HepG2 (cell line): ENCODE results near the gene ATAD3A. TPM values are rescaled to one million over a fixed set of nuclear protein-coding genes. Genes with fewer than 3 reads are reported as not detected.

Experiments
- BCL6 ChIP-seq: IDR thresholded peaks from 2 replicates; pipeline ENCODE4 v1.6.1; 2016; ENCODE audit warnings: missing genetic modification reagents, missing compliant biosample characterization
- CEBPZ ChIP-seq: IDR thresholded peaks from 2 replicates; pipeline ENCODE4 v1.6.1; 2012; ENCODE audit warnings: low read length, improper control_type of control experiment
- GTF2F1 ChIP-seq: fragments of 150-350 bp; IDR thresholded peaks from 2 replicates; pipeline ENCODE4 v1.6.1; 2014; ENCODE audit warnings: low read length
- HDAC2 ChIP-seq: sonication (generic); formaldehyde crosslinking; IDR thresholded peaks from 2 replicates; pipeline ENCODE4 v1.4.0; 2020; ENCODE audit warnings: missing genetic modification reagents
- KLF16 ChIP-seq, 2 experiments: sonication (generic) in 1 of 2; formaldehyde crosslinking in 1 of 2; IDR thresholded peaks; 2 replicates each; pipeline versions ENCODE4 v1.6.1 to v1.8.0; 2016 to 2023; ENCODE audit warnings: missing genetic modification reagents in 2 of 2, missing compliant biosample characterization in 1 of 2
- MLXIP ChIP-seq: sonication (generic); formaldehyde crosslinking; IDR thresholded peaks from 2 replicates; pipeline ENCODE4 v1.9.0; 2021; ENCODE audit warnings: missing genetic modification reagents, borderline replicate concordance
- NONO ChIP-seq, 2 experiments: fragments of 450-650 bp in 1 of 2; sonication (generic) in 1 of 2; formaldehyde crosslinking in 1 of 2; IDR thresholded peaks in 1 of 2; conservative IDR thresholded peaks in 1 of 2; 2 replicates each; pipeline versions ENCODE4 v1.6.1 to v1.8.0; 2017 to 2022; ENCODE audit warnings: mild to moderate bottlenecking in 1 of 2, missing genetic modification reagents in 1 of 2, moderate library complexity in 1 of 2
- NR1H2 ChIP-seq: sonication (generic); formaldehyde crosslinking; IDR thresholded peaks from 2 replicates; pipeline ENCODE4 v1.8.1; 2022; ENCODE audit warnings: low read depth, missing genetic modification reagents, borderline replicate concordance
- RBFOX2 ChIP-seq: fragments of 200-400 bp; formaldehyde crosslinking; IDR thresholded peaks from 2 replicates; pipeline ENCODE4 v1.6.1; 2017; ENCODE audit warnings: low read depth, mild to moderate bottlenecking, low read length
- REL ChIP-seq: sonication (generic); formaldehyde crosslinking; conservative IDR thresholded peaks from 2 replicates; pipeline ENCODE4 v1.8.0; 2022; ENCODE audit warnings: mild to moderate bottlenecking, missing genetic modification reagents, moderate library complexity
- SP1 ChIP-seq, 2 experiments: fragments of 450-650 bp in 1 of 2; sonication (generic) in 1 of 2; formaldehyde crosslinking in 1 of 2; IDR thresholded peaks; 2 replicates each; pipeline versions ENCODE4 v1.4.0 to v1.6.1; 2016 to 2020; ENCODE audit warnings: missing genetic modification reagents in 1 of 2
- TBL1XR1 ChIP-seq: fragments of 150-350 bp; IDR thresholded peaks from 2 replicates; pipeline ENCODE4 v1.6.1; 2014; ENCODE audit warnings: borderline replicate concordance, low read length; ENCODE audit not compliant: partially characterized antibody
- ZMYM2 ChIP-seq: sonication (generic); formaldehyde crosslinking; IDR thresholded peaks from 2 replicates; pipeline ENCODE4 v1.8.0; 2022; ENCODE audit warnings: mild to moderate bottlenecking, missing genetic modification reagents
- ZNF18 ChIP-seq: sonication (generic); formaldehyde crosslinking; IDR thresholded peaks from 2 replicates; pipeline ENCODE4 v1.8.0; 2022; ENCODE audit warnings: mild to moderate bottlenecking, missing genetic modification reagents; ENCODE audit not compliant: insufficient replicate concordance
- ZNF274 ChIP-seq: sonication (generic); formaldehyde crosslinking; IDR thresholded peaks from 2 replicates; pipeline ENCODE4 v1.5.1; 2020; ENCODE audit warnings: mild to moderate bottlenecking, missing genetic modification reagents
- ZNF331 ChIP-seq: sonication (generic); formaldehyde crosslinking; IDR thresholded peaks from 2 replicates; pipeline ENCODE4 v1.4.0; 2020; ENCODE audit warnings: missing genetic modification reagents
- ZNF678 ChIP-seq: sonication (generic); formaldehyde crosslinking; IDR thresholded peaks from 2 replicates; pipeline ENCODE4 v1.4.0; 2020; ENCODE audit warnings: mild to moderate bottlenecking, missing genetic modification reagents
- ZNF703 ChIP-seq: sonication (generic); formaldehyde crosslinking; IDR thresholded peaks from 2 replicates; pipeline ENCODE4 v1.5.1; 2020; ENCODE audit warnings: missing genetic modification reagents, mild to moderate bottlenecking, moderate library complexity, borderline replicate concordance
- ZNF713 ChIP-seq: sonication (generic); formaldehyde crosslinking; IDR thresholded peaks from 2 replicates; pipeline ENCODE4 v1.4.0; 2020; ENCODE audit warnings: mild to moderate bottlenecking, missing genetic modification reagents
- ZNF768 ChIP-seq: sonication (generic); formaldehyde crosslinking; IDR thresholded peaks from 2 replicates; pipeline ENCODE4 v1.4.0; 2020; ENCODE audit warnings: missing genetic modification reagents
- ZNF775 ChIP-seq: sonication (generic); formaldehyde crosslinking; IDR thresholded peaks from 2 replicates; pipeline ENCODE4 v1.4.0; 2020; ENCODE audit warnings: missing genetic modification reagents, mild to moderate bottlenecking, moderate library complexity, borderline replicate concordance
- polyA plus RNA-seq, 8 experiments: library from polyadenylated mRNA; depleted of rRNA in 3 of 8; stranded (reverse) in 7 of 8; unstranded in 1 of 8; fragments of >200 nt; fragmentation: Illumina TruSeq in 4 of 8; extraction: Trizol in 4 of 8; gene quantifications; 2 replicates each; pipeline versions ENCODE4 v1.2.1 to v1.2.3, GENCODE V29; 2011 to 2016; ENCODE audit warnings: low read depth in 4 of 8, missing spikeins in 1 of 8, mixed read lengths in 1 of 8; ENCODE audit not compliant: insufficient read depth in 1 of 8
- total RNA-seq, 5 experiments: library from RNA; depleted of rRNA; stranded (reverse); fragments of >200 nt; fragmentation: Illumina TruSeq; extraction: Trizol; gene quantifications; 2 replicates each; pipeline ENCODE4 v1.2.3, GENCODE V29; 2016; ENCODE audit warnings: low read depth in 1 of 5

Gene ATAD3A
- total and polyA plus RNA-seq, 2 of the 13 experiments (the other 11 are each of a cell fraction or from before 2014, with no cell fraction given) = 10.6 to 49.0 TPM

GRCh38 chr1:1511533-1512285 lies at the start of gene ATAD3A (continued):
- TF ChIP-seq MLXIP (CRISPR knock-in tag) (no peak), ZNF331 (CRISPR knock-in tag) (peak; percentile 72; the same call in 1 of the 2 replicates), ZNF703 (CRISPR knock-in tag) (0 out of 2 replicates have a peak, but pooled peaks have one; percentile 53), HDAC2 (peak; percentile 84), RBFOX2 (peak; percentile 87), TBL1XR1 (peak; percentile 48), ZNF274 (CRISPR knock-in tag) (peak; percentile 85; the same call in 1 of the 2 replicates), GTF2F1 (no peak), ZNF18 (CRISPR knock-in tag) (peak; percentile 65), NONO (IDR thresholded peaks at IDR 0.05) (no peak), NONO (CRISPR knock-in tag; conservative IDR thresholded peaks at IDR 0.05) (peak; percentile 85), ZNF678 (CRISPR knock-in tag) (no peak), SP1 (IDR thresholded peaks at IDR 0.05) (no peak), SP1 (CRISPR knock-in tag; IDR thresholded peaks at IDR 0.05) (peak; percentile 65), ZNF768 (0 out of 2 replicates have a peak, but pooled peaks have one; percentile 67), BCL6 (CRISPR knock-in tag) (no peak), ZMYM2 (CRISPR knock-in tag) (no peak), KLF16 (CRISPR knock-in tag; IDR thresholded peaks at IDR 0.05) (peak in 1 of 2 experiments; percentile 89; a peak in 1 of 4 replicates), REL (CRISPR knock-in tag) (peak; percentile 59; the same call in 1 of the 2 replicates), NR1H2 (peak; percentile 65; the same call in 1 of the 2 replicates), CEBPZ (no peak), ZNF713 (CRISPR knock-in tag) (peak; percentile 77; the same call in 1 of the 2 replicates), ZNF775 (CRISPR knock-in tag) (no peak)
